Heart right ventricle (tissue), 16 donors: ENCODE data around the gene TSPO2. TPM values are rescaled to one million over a fixed set of nuclear protein-coding genes. Genes with fewer than 3 reads are reported as not detected.
A peak's percentile ranks its signal among the peaks of the same experiment; 100 is the strongest.

Source experiments
- ATAC-seq, 8 donors: fragments of 200-7000 bp; cut with Tn5 transposase; one replicate each; pipeline ENCODE4 v1.9.1; 2020; ENCODE audit warnings: mild to moderate bottlenecking in 8 of 8, moderate library complexity in 8 of 8, moderate number of reproducible peaks in 1 of 8
- DNase-seq, 2 donors: peaks; one replicate each; pipeline ENCODE4 v3.0.0-alpha.2; 2020
- H3K27ac ChIP-seq, 10 donors: fragments of 200-600 bp; sonication (generic) in 2 of 10; one replicate each; pipeline versions ENCODE4 v1.5.0 to v1.8.0; 2020 to 2022; ENCODE audit warnings: mild to moderate bottlenecking in 3 of 10
- H3K27me3 ChIP-seq, 7 donors: fragments of 200-600 bp; one replicate each; pipeline ENCODE4 v1.8.0; 2021 to 2022; ENCODE audit warnings: mild to moderate bottlenecking in 2 of 7
- H3K36me3 ChIP-seq, 9 donors: fragments of 200-600 bp; sonication (generic) in 1 of 9; one replicate each; pipeline versions ENCODE4 v1.5.0 to v1.8.0; 2020 to 2022; ENCODE audit warnings: mild to moderate bottlenecking in 2 of 9
- H3K4me1 ChIP-seq, 9 donors: fragments of 200-600 bp; sonication (generic) in 1 of 9; one replicate each; pipeline versions ENCODE4 v1.5.0 to v1.8.0; 2020 to 2022; ENCODE audit warnings: mild to moderate bottlenecking in 4 of 9
- H3K4me3 ChIP-seq, 10 donors: fragments of 200-600 bp; sonication (generic) in 2 of 10; one replicate each; pipeline versions ENCODE4 v1.5.0 to v1.8.0; 2020 to 2022; ENCODE audit warnings: mild to moderate bottlenecking in 7 of 10, moderate library complexity in 2 of 10
- H3K9me3 ChIP-seq, 11 donors: fragments of 200-600 bp in 10 of 11; sonication (generic) in 2 of 11; one replicate each; pipeline versions ENCODE4 v1.5.0 to v1.8.0; 2013 to 2022; ENCODE audit warnings: mild to moderate bottlenecking in 2 of 11, control low read depth in 1 of 11, moderate library complexity in 1 of 11
- CTCF ChIP-seq, 9 donors: fragments of 200-600 bp; sonication (generic) in 2 of 9; IDR thresholded peaks; one replicate each; pipeline versions ENCODE4 v1.5.0 to v1.8.0; 2021 to 2022; ENCODE audit warnings: antibody characterized with exemption in 9 of 9, mild to moderate bottlenecking in 5 of 9, moderate library complexity in 1 of 9
- WGBS, 2 donors: extraction: QIAGEN DNeasy Blood & Tissue Kit; methylation state at CpG; one replicate each; pipeline ENCODE4 v1.1.7; 2013; ENCODE audit warnings: inconsistent platforms in 1 of 2; 5-methylcytosine and 5-hydroxymethylcytosine counted together
- intact Hi-C, 10 donors: fragments of 100-400 bp; cut with DNase I; formaldehyde crosslinking; loops; one replicate each; pipeline versions ENCODE4 v1.11.1 to v1.14.2; 2022
- long read RNA-seq, 3 donors: library from polyadenylated mRNA; unstranded; transcript quantifications; one replicate each; pipeline ENCODE4 v2.0.0, GENCODE V29; 2020 to 2021
- polyA plus RNA-seq, 2 donors: library from polyadenylated mRNA; stranded (reverse); fragments of 200-250 nt; gene quantifications; one replicate each; pipeline ENCODE4 v1.2.3, GENCODE V29; 2013
- total RNA-seq, 10 donors: library from RNA; stranded (reverse); fragmentation: NEBNext Ultra II Directional in 3 of 10; extraction: Animal tissue kit (Norgen Biotek cat#: 25700) in 3 of 10; gene quantifications; one replicate each; pipeline versions ENCODE4 v1.2.1 to v1.2.4, GENCODE V29; 2021 to 2023
- donor health status: Arrhythmogenic right ventricular cardiomyopathy.
- donor health status: ischemic (EF 13 %, LVEDD 7.1; RV severe dilation, severe dysfunction).
- donor health status: healthy with polysubstance abuse.
- donor health status: DM: no; HTN: yes; CAD: no.
- donor health status: DM: no; HTN: no; CAD: no.
- donor health status: ischemic (EF 25% LVEDD 6.9; RV normal size, moderate dysfunction).
- donor health status: ischemic (EF 25% LVEDD 5.7; RV mildly dilated, moderate dysfunction).
- donor health status: healthy.
- donor health status: DM: yes; HTN: yes; CAD: no.
- donor health status: Ischemic cardiomyopathy.
- donor health status: ischemic (EF 35%, LVEDD 5.7; RV mildly dilated, moderate dysfunction).
- donor health status: nonischemic (EF 11% LVEDD 7.7; RV severe dilation, severe dysfunction).
- donor health status: DM: yes; HTN: yes; CAD: no.
- donor health status: PGD.
- donor health status: ischemic (EF 29% LVEDD 5.4; RV normal size, mild dysfunction).
- donor health status: nonischemic (EF 23%, LVEDD 6.1; RV moderate dilation, normal function).

The TSPO2 gene
- total RNA-seq (not detected), polyA plus RNA-seq (not detected)
- long read RNA-seq, donor 1: 0 reads
- long read RNA-seq, donor 2: 0 reads
- long read RNA-seq, donor 3: 0 reads

- intact Hi-C loops: no loop called here
- 71 to 82% methylated on average over 10 of the region's 10 CpGs for WGBS, 2 donors
- no peak for ATAC-seq
Observed at GRCh38 chr6:41042226-41043055, at the start of gene TSPO2. Gene TSPO2, plus strand, starts transcription at chr6:41042467. Its CDS starts 519 bp downstream, at chr6:41042986.

GRCh38 chr6:40992746-40993145, 49.5 kb upstream of the TSPO2 start:
- Histone ChIP-seq H3K36me3 (no peaks in the 10 kb centered on the region), H3K4me3 (no peak overlapping the region), H3K4me1 (peaks cover 0 to 16% (median 5%) of the 10 kb centered on the region in 9 donors), H3K9me3 (no peaks in the 10 kb centered on the region), H3K27me3 (no peaks in the 10 kb centered on the region), H3K27ac (no peak overlapping the region)
- intact Hi-C loops: loop anchor here in 1 of 10 donors (10.0 kb wide), 1 partner anchor 88 kb away; no protein-coding TSS in a partner anchor
- no peak for TF ChIP-seq CTCF (IDR thresholded peaks at IDR 0.05)
- no peak for ATAC-seq
- no peak for DNase-seq
- WGBS, 2 donors: 78% methylated on average over 3 of the region's 3 CpGs

More at GRCh38 chr6:41042226-41043055, at the start of gene TSPO2:
- Histone ChIP-seq H3K9me3 (no peaks in the 10 kb centered on the region), H3K4me3 (no peak within 1 kb of the TSS), H3K36me3 (no peaks in the 10 kb centered on the region), H3K27me3 (no peaks in the 10 kb centered on the region), H3K4me1 (no peaks in the 10 kb centered on the region), H3K27ac (no peak within 1 kb of the TSS)
- TF ChIP-seq CTCF (IDR thresholded peaks at IDR 0.05): no peak
- no peak for DNase-seq

- ATAC-seq (peak in 7 of 8 donors; percentile 19 to 74 (median 38)), DNase-seq (no peak)
- Histone ChIP-seq H3K36me3 (no peaks in the 10 kb centered on the region), H3K27me3 (peaks cover 0 to under 1% (median 0%) of the 10 kb centered on the region in 7 donors), H3K27ac (peak overlapping the region; percentile 37 to 82 (median 68)), H3K4me1 (peaks cover 0 to 38% (median 14%) of the 10 kb centered on the region in 9 donors), H3K9me3 (no peaks in the 10 kb centered on the region), H3K4me3 (peak overlapping the region in 4 of 10 donors; percentile 1 to 36 (median 26))
- WGBS, 2 donors: 36 to 51% methylated on average over 6 of the region's 6 CpGs
- intact Hi-C loops: loop anchor here in 1 of 10 donors (10.0 kb wide), 1 partner anchor 92 kb away; no protein-coding TSS in a partner anchor
- TF ChIP-seq CTCF (IDR thresholded peaks at IDR 0.05): no peak
Observed at GRCh38 chr6:40996591-40997233, 45.6 kb upstream of the TSPO2 start.

GRCh38 chr6:40997234-40997957, 44.9 kb upstream of the TSPO2 start:
- peak in 2 of 8 donors; percentile 19 to 32 for ATAC-seq
- intact Hi-C loops: loop anchor here in 1 of 10 donors (10.0 kb wide), 1 partner anchor 93 kb away; no protein-coding TSS in a partner anchor
- Histone ChIP-seq H3K36me3 (no peaks in the 10 kb centered on the region), H3K4me1 (peaks cover 0 to 38% (median 14%) of the 10 kb centered on the region in 9 donors), H3K4me3 (peak overlapping the region in 7 of 10 donors; percentile 1 to 36 (median 19)), H3K27ac (peak overlapping the region; percentile 37 to 82 (median 68)), H3K9me3 (no peaks in the 10 kb centered on the region), H3K27me3 (peaks cover 0 to 7% (median 0%) of the 10 kb centered on the region in 7 donors)
- TF ChIP-seq CTCF (IDR thresholded peaks at IDR 0.05): no peak
- DNase-seq: no peak
- WGBS, 2 donors: 33 to 42% methylated on average over 4 of the region's 4 CpGs
